GM12892 (cell line): Measurements from ENCODE around the gene TRAFD1.
A peak's percentile ranks its signal among the peaks of the same experiment; 100 is the strongest.

Source experiments
- DNase-seq: peaks from one replicate; pipeline ENCODE4 v3.0.0; 2011; ENCODE audit not compliant: insufficient read length
- FAIRE-seq: peaks from 2 replicates; lab custom pipeline; 2011; peaks lifted over from hg19 to GRCh38; lab: Jason Lieb, UNC
- POLR2A ChIP-seq: IDR thresholded peaks from 2 replicates; pipeline ENCODE4 v1.6.1; 2011; ENCODE audit warnings: low read depth, low read length, control low read depth
- POLR2AphosphoS5 ChIP-seq: IDR thresholded peaks from 2 replicates; pipeline ENCODE4 v1.6.1; 2011; ENCODE audit warnings: low read depth, low read length, control low read depth
- TAF1 ChIP-seq: IDR thresholded peaks from 2 replicates; pipeline ENCODE4 v1.6.1; 2011; ENCODE audit warnings: low read depth, mild to moderate bottlenecking, control low read depth, low read length, borderline replicate concordance

The TRAFD1 gene

DNA sequence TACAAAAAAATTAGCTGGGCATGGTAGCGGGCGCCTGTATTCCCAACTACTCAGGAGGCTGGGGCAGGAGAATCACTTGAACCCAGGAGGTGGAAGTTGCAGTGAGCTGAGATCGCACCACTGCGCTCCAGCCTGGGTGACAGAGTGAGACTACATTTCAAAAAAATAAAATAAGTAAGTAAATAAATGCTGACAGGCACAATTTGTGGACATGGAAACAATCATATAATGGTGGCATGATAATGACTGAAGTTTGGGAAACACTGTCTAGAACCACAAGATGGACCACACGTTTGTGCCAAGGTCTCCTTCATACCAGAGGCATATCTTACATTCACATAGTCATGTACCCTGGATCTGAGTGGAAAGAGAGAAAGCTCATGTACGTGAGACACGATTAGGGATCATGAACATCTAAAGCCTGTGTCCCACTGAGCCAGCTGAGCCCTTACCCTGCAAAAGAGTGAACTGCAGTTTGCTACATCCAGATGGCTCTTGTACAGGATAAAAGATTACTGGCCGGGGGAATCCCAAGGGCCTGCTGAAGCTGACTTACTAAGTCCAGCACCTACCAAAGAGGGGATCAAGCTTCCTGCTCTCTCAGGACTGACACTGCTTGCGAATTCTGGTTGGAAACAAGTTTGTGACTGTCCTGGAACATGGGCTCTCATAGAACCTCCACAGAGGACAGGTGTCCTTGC, 62.9 kb downstream of the TRAFD1 start:
- DNase-seq (no peak), FAIRE-seq (no peak)
- TF ChIP-seq POLR2A (no peak), TAF1 (no peak), POLR2AphosphoS5 (no peak)

DNA sequence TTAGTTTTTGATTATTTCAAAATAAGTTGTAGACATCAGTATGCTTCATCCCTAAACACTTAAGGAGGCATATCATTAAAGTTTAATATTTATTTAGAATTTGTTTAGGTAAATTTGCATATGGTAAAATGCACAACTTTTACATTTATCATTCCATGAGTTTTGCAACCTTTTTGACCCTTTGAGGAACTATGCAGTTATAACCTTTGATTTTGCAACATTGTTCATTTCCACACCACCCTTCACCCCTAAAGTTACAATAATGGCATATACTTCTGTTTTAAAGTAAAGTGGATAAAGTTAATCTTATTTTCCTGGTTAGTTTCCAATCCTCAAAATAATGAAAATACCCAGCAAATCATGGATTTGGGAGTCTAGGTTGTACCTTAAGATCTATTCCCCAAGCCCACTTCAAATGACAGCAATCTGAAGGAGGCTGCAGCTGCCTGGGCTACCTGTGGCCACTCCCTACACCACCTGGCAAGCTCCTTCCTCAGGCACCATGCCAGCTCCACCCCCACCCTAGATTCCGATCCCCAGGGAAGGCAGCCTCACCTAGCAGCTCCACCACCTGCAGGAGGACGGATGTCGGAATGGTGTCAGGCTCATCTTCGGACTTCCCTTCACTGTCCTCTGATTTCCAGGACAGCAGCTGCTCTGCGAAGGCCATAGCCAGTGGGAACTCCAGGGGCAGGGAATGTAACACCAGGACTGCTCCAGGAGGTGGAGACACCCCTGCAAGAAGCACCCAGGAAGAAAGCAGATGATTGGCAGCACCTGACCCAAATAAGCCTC, 65.1 kb downstream of the TRAFD1 start:
- FAIRE-seq (no peak), DNase-seq (no peak)
- TF ChIP-seq POLR2A (no peak), TAF1 (no peak), POLR2AphosphoS5 (no peak)

DNA sequence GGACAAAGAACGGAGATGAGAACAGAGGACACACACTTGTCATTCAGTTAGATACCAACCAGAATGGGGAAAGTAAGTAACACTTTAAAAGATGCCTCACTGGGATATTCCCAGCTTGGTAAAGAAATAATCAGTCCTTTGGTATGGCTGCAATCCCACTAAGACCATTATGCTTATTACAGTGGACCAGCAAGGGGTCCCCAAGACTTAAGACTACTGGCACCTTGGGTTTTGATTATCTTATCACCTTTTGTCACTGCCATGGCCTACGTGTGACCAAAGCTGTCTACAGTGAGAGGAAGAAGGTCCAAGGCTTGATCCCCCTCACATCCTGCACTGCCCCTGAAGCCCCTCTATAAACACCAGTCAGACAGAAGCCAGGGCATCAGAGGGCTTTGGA, 65.8 kb downstream of the TRAFD1 start:
- DNase-seq = no peak
- TF ChIP-seq TAF1 (no peak), POLR2A (no peak), POLR2AphosphoS5 (no peak)
- FAIRE-seq = no peak

DNA sequence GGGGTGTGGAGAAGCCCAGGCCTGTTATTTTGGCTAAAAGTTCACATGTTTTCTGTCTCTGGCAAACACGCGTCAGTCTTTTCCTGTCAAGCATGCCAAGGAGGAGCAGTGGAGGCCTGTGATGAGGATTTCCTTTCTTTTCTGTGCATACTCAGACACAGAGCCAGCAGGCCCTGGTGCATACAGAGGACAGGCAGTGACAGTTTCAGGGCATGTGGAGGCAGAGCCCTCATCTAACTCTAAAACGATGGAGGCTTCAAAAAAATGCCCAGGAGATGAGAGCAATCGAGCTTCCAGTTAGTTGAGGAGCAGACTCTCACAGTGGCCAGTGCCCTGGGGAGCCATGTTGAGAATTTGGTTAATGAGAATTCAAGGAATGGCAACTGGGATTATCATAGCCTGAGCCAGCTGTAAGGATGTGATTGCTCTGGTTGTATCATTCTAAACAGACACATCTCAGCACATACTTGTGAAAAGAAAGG, 66.5 kb downstream of the TRAFD1 start:
- TF ChIP-seq POLR2A (no peak), POLR2AphosphoS5 (no peak), TAF1 (no peak)
- DNase-seq = no peak
- FAIRE-seq = no peak

DNA sequence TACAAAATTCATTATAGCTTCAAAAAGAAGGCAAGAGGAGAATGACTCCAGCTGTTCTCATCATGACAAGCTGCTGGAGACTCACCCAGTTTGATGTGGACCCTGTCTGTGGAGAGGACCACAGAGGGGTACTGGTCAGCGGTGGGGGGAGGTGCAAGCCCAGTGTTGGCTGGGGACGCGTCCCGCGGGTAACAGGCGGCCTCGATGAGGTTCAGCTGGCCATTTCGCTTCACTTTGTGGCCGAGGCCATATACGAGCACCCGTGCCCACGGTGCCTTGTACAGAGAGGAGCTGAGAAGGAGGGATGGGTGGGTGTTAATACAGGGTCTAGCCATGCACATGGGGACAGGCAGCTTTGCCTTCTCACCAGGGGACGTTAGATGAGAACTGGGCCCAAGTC, 67.1 kb downstream of the TRAFD1 start:
- FAIRE-seq = no peak

DNA sequence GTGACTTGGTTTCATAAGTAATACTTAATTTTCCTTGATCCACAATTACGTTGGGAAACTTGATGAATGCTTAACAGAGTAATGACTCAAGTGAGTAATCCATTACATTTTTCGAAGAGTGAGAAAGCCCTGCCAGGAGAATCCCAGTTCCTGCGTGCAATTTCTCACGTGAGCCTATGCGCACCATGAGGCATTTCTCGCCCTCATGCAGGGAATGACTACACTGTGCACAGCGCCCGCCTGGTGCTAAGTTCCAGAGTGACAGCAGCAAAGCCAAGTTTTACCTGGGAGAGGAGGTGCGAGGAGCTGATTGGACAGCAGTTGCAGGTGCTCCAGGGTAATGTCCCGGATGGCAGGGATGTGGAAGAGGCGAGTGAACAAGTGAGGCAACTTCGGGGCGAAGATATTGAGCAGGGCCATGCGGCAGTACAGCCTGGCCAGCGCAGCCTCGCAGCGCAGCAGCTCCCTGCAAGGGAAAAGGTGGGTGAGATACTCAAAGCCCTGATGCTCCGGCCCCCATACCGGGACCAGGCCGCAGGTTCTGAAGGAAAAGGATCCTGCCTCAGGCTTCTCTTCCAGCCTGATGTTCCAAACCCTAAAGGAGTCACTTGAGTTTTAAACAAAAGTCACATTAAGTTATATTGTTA, 69.4 kb downstream of the TRAFD1 start:
- FAIRE-seq = no peak
- TF ChIP-seq POLR2AphosphoS5 = no peak
- no peak for TF ChIP-seq TAF1
- TF ChIP-seq POLR2A = no peak
- DNase-seq = no peak

More for the DNA sequence above, 67.1 kb downstream of the TRAFD1 start:
- TF ChIP-seq POLR2A (no peak), TAF1 (no peak), POLR2AphosphoS5 (no peak)
- DNase-seq = no peak

DNA sequence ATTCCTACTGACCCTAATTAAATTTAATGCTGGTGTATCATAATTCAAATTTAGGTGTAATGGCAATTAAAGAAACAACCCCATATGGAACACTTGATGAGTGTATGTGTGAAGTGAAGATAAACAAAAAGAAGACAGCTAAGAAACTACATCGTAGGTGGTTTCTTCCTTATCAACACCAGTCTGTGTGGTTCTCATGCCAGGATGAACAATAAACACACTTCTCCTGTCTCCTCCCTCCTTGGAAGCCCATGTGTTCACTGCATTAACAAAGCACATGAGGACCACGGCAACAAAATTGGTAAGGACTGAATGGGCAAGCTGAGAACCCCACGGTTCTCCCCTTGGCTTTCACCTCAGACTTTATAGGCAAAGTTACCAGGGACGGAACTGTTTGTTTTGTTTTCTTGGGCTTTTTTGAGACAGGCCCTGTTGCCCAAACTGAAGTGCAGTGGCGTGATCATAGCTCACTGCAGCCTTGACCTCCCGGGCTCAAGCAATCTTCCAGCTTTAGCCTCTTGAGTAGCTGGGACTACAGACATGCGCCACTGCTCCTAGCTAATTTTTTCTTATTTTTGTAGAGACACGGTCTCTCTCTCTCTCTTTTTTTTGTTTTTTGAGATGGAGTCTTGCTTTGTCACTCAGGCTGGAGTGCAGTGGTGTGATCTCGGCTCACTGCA, 71.0 kb downstream of the TRAFD1 start:
- DNase-seq = no peak
- TF ChIP-seq POLR2AphosphoS5 (no peak), TAF1 (no peak), POLR2A (no peak)
- FAIRE-seq = no peak

DNA sequence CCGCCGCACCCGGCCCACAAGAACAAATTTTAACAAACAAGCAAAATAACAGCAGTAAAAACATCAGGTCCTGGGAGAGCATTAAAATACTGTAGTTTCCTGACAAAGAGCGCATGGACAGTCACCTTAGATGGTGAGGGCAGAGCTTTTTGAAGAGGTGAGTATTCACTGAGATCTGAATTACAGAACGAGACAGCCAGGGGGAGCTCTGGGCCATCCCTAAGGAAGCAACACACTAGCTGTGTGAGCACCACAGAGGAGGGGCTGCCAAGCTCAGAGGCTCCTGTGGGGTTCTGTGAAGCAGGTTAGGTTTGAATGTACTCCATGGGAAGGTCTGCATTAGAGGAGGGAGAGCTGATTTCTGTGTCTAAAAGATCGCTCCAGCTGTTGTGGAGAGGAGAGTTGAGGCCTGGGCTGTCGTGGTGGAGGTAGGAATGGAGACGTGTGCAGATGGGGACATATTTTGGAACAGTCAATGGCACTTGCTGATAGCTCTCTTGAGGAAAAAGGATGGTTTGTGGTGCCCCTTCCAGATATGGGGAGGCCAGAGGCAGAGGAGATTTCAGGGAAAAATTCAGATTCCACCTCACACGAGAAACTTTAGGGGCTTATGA, 72.9 kb downstream of the TRAFD1 start:
- FAIRE-seq (peak; percentile 44), DNase-seq (peak; percentile 52)
- TF ChIP-seq POLR2AphosphoS5 = no peak
- TF ChIP-seq TAF1 = no peak
- TF ChIP-seq POLR2A = no peak

DNA sequence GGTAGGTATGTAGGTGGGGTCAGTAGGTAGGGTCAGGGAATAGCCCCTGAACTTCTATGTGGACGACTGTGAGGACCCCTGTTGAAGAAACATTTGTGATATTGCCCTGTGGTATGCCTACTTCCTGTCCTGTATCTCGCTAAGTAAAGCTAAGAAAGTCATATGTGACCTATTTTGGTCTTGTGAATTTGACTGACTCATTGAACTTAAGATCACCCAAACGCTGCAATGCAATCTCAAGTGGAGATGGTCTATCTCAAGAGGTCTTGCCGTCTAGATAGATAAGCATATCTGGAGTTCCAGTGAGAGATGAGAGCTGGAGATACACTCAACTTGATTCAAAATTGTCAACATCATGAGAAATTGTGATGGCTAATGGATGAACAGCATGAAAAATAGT, 73.8 kb downstream of the TRAFD1 start:
- no peak for TF ChIP-seq POLR2AphosphoS5
- TF ChIP-seq POLR2A = no peak
- TF ChIP-seq TAF1 = no peak
- FAIRE-seq = no peak
- DNase-seq = no peak
